Progenitor cell of endocrine pancreas (in vitro differentiated cells): ENCODE measurements around the gene PPP6C. TPM values are rescaled to one million over a fixed set of nuclear protein-coding genes. Genes with fewer than 3 reads are reported as not detected.

Experiments used
- DNase-seq: peaks from one replicate; pipeline ENCODE4 v3.0.0; 2021; ENCODE audit warnings: low spot score; ENCODE audit not compliant: unreplicated experiment
- H3K27ac Mint-ChIP-seq: 2 replicates; pipeline ENCODE4 v1.8.0; 2021; ENCODE audit warnings: mild to moderate bottlenecking, moderate library complexity, mixed read lengths
- H3K27me3 Mint-ChIP-seq: 2 replicates; pipeline ENCODE4 v1.8.0; 2021; ENCODE audit warnings: mixed read lengths
- H3K36me3 Mint-ChIP-seq: 2 replicates; pipeline ENCODE4 v1.8.0; 2022; ENCODE audit warnings: mixed read lengths; ENCODE audit not compliant: insufficient read depth
- H3K4me1 Mint-ChIP-seq: 2 replicates; pipeline ENCODE4 v1.8.0; 2021; ENCODE audit warnings: low read depth, mixed read lengths
- H3K4me3 Mint-ChIP-seq: 2 replicates; pipeline ENCODE4 v1.8.0; 2021; ENCODE audit warnings: low read depth, mild to moderate bottlenecking, moderate library complexity, mixed read lengths
- H3K9me3 Mint-ChIP-seq: 2 replicates; pipeline ENCODE4 v1.8.0; 2021; ENCODE audit warnings: low read depth, mixed read lengths
- total RNA-seq: library from RNA; stranded (reverse); gene quantifications from 2 replicates; pipeline ENCODE4 v1.2.1, GENCODE V29; 2021
- TF ChIP-seq, protein P1 (sequence below): fragments of 200-600 bp; sonication (generic); IDR thresholded peaks from one replicate; pipeline ENCODE4 v1.5.0; 2021; ENCODE audit warnings: antibody characterized with exemption, mild to moderate bottlenecking; ENCODE audit not compliant: unreplicated experiment

PPP6C gene
- total RNA-seq, 1 donor from 2014 or later = 32.5 TPM

DNA sequence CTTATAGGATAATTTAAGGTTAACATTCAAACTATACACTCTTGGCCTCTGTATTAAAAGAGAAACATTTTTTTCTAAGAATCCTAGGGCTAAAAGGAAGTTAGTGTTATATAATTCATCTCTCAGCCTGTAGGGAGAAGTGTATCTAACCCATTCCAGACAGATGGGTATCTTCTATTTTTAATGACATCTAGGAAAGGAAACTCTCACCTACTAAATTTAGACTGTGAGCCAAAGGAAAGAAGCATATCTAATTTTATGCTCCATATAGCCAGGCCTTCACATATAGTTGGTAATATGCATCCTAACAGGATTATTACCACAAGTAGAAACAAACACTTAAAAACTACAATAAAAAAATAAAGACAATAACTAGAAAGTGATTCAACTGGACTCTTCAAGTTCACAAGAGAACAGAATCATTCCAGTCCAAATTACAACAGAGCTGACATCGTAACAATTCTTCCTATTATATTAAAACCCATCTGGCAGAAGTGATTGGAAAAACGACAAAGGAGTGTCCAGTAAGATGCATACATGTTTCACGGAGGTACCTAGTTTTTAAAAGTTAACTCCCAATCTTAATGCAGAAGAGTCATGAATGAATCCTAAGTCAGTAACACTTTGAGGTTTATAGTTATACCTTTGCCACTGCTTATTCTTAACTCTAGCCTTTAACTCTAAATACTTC, 85.7 kb downstream of the PPP6C start:
- Mint-ChIP-seq H3K27me3 (no peaks in the 10 kb centered on the region), H3K4me1 (no peaks in the 10 kb centered on the region), H3K27ac (no peak overlapping the region), H3K4me3 (no peak overlapping the region), H3K36me3 (peaks cover 2% of the 10 kb centered on the region), H3K9me3 (no peaks in the 10 kb centered on the region)
- TF ChIP-seq, protein P1, sequence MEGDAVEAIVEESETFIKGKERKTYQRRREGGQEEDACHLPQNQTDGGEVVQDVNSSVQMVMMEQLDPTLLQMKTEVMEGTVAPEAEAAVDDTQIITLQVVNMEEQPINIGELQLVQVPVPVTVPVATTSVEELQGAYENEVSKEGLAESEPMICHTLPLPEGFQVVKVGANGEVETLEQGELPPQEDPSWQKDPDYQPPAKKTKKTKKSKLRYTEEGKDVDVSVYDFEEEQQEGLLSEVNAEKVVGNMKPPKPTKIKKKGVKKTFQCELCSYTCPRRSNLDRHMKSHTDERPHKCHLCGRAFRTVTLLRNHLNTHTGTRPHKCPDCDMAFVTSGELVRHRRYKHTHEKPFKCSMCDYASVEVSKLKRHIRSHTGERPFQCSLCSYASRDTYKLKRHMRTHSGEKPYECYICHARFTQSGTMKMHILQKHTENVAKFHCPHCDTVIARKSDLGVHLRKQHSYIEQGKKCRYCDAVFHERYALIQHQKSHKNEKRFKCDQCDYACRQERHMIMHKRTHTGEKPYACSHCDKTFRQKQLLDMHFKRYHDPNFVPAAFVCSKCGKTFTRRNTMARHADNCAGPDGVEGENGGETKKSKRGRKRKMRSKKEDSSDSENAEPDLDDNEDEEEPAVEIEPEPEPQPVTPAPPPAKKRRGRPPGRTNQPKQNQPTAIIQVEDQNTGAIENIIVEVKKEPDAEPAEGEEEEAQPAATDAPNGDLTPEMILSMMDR = no peak
- no peak for DNase-seq

DNA sequence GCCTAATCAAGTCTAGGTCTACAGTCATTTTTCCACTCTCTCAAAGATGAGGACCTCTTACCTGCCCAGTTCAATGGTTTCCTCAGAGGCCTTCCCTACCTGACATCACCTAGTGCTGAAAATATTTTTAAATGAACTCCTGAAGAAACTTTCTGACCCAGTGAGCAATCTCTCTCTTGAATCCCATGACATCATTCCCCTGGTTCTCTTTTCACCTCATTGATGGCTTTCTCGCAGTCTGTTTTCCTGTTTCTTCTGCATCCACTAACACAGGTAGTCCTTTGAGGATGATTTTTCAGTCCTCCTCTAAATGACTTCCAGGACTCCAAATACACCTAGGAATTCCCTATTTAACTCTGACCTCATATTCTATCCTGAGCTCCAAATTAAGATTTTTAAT, 86.6 kb downstream of the PPP6C start:
- no peak for DNase-seq
- Mint-ChIP-seq H3K36me3 (no peaks in the 10 kb centered on the region), H3K4me1 (no peaks in the 10 kb centered on the region), H3K27me3 (no peaks in the 10 kb centered on the region), H3K27ac (no peak overlapping the region), H3K4me3 (no peak overlapping the region), H3K9me3 (no peaks in the 10 kb centered on the region)
- TF ChIP-seq, protein P1 = no peak

DNA sequence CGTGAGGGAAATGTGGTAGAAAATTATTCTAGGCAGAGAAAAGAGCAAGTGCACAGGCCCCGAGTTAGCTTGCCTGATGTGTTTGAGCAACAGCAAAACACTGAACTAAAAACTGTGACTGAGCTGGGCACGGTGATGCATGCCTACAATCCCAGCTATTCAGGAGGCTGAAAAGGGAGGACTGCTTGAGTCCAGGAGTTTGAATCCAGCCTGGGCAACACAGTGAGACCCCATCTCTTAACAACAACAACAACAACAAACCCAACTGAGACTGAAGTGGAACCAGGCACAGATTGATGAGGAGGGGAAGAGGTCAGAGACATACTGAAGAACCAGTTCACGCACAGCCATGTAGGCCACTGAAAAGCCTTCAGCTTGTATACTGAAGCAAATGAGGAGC, 88.8 kb downstream of the PPP6C start:
- Mint-ChIP-seq H3K9me3 (peaks cover 3% of the 10 kb centered on the region), H3K36me3 (peaks cover 6% of the 10 kb centered on the region), H3K4me3 (no peak overlapping the region), H3K27ac (no peak overlapping the region), H3K27me3 (no peaks in the 10 kb centered on the region), H3K4me1 (no peaks in the 10 kb centered on the region)
- no peak for DNase-seq
- TF ChIP-seq, protein P1 = no peak

DNA sequence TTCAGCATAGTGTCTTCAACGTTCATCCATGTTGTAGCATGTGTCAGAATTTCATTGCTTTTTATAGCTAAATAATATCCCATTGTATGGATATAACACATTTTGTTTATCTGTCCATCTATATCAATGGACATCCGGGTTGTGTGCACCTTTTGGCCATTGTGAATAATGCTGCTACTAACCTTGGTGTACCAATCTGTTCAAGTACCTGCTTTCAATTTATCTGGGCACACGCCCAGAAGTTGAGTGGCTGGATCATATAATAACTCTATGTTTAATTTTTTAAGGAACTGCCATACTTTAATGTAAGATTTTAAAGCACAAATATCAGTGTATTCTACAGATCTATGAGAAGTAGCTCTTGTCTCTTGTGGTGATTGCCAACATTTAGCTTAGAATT, 89.8 kb downstream of the PPP6C start:
- peaks cover 12% of the 10 kb centered on the region for H3K36me3 Mint-ChIP-seq
- no peaks in the 10 kb centered on the region for H3K27me3 Mint-ChIP-seq
- peaks cover 3% of the 10 kb centered on the region for H3K9me3 Mint-ChIP-seq
- H3K27ac Mint-ChIP-seq = no peak overlapping the region
- H3K4me1 Mint-ChIP-seq = no peaks in the 10 kb centered on the region
- DNase-seq = no peak
- H3K4me3 Mint-ChIP-seq = no peak overlapping the region
- TF ChIP-seq, protein P1 = no peak

Other genes with a start within 250 kb of the PPP6C start
- 19.4 and 20.9 TPM in 2 replicates for gene GOLGA1, start 248.7 kb downstream of the PPP6C start, total RNA-seq
- gene SCAI, start 46.3 kb downstream of the PPP6C start, total RNA-seq = 21.2 and 23.5 TPM in 2 replicates
- 13.1 and 15.0 TPM in 2 replicates for gene RABEPK, start 10.7 kb upstream of the PPP6C start, total RNA-seq
- 287 and 288 TPM in 2 replicates for gene HSPA5, start 51.5 kb upstream of the PPP6C start, total RNA-seq
- 46.0 and 49.5 TPM in 2 replicates for gene GAPVD1, start 72.0 kb upstream of the PPP6C start, total RNA-seq